ENCODE data around the gene SSBP3. TPM values are rescaled to one million over a fixed set of nuclear protein-coding genes. Genes with fewer than 3 reads are reported as not detected.

The SSBP3 gene
- total and polyA plus RNA-seq, 4 donors: 43.7 to 83.4 (median 65.8) TPM

GRCh38 chr1:54272134-54272533 lies 134.1 kb downstream of the SSBP3 start:
- DNase-seq: no peak
- Histone ChIP-seq H3K27me3 (ENCODE audit: control insufficient read depth in 1 of 2, insufficient read depth in 2 of 2, low read length in 1 of 2) (no peaks in the 10 kb centered on the region), H3K4me1 (ENCODE audit: control insufficient read depth in 1 of 2, insufficient read depth in 2 of 2, low read length in 2 of 2) (no peaks in the 10 kb centered on the region), H3K4me3 (ENCODE audit: low read length in 2 of 2) (no peak overlapping the region), H3K36me3 (ENCODE audit: control insufficient read depth in 1 of 2, insufficient read depth in 2 of 2, low read length in 1 of 2) (no peaks in the 10 kb centered on the region), H3K9me3 (ENCODE audit: control insufficient read depth, low read length) (no peaks in the 10 kb centered on the region), H3K27ac (ENCODE audit: low read depth in 1 of 2, low read length in 2 of 2) (peak overlapping the region in 1 of 2 donors; percentile 95)
- intact Hi-C loops (cut with DNase I): loop anchor here (2.0 kb wide), 2 partner anchors 67 to 217 kb away; no protein-coding TSS in a partner anchor
- ATAC-seq (ENCODE audit: low FRiP score): no peak
- WGBS, 2 donors: 90 to 93% methylated on average over 2 of the region's 2 CpGs

GRCh38 chr1:54271341-54271740 lies 134.9 kb downstream of the SSBP3 start:
- 71 to 73% methylated on average over 10 of the region's 10 CpGs for WGBS, 2 donors
- Histone ChIP-seq H3K27me3 (ENCODE audit: control insufficient read depth in 1 of 2, insufficient read depth in 2 of 2, low read length in 1 of 2) (no peaks in the 10 kb centered on the region), H3K36me3 (ENCODE audit: control insufficient read depth in 1 of 2, insufficient read depth in 2 of 2, low read length in 1 of 2) (no peaks in the 10 kb centered on the region), H3K4me3 (ENCODE audit: low read length in 2 of 2) (no peak overlapping the region), H3K27ac (ENCODE audit: low read depth in 1 of 2, low read length in 2 of 2) (no peak overlapping the region), H3K4me1 (ENCODE audit: control insufficient read depth in 1 of 2, insufficient read depth in 2 of 2, low read length in 2 of 2) (no peaks in the 10 kb centered on the region), H3K9me3 (ENCODE audit: control insufficient read depth, low read length) (no peaks in the 10 kb centered on the region)
- ATAC-seq (ENCODE audit: low FRiP score): no peak
- intact Hi-C loops (cut with DNase I): loop anchor here in 1 of 2 donors (2.0 kb wide), 1 partner anchor 133 kb away; no protein-coding TSS in a partner anchor
- no peak for DNase-seq

- Histone ChIP-seq H3K27ac (ENCODE audit: low read depth in 1 of 2, low read length in 2 of 2) (no peak overlapping the region), H3K36me3 (ENCODE audit: control insufficient read depth in 1 of 2, insufficient read depth in 2 of 2, low read length in 1 of 2) (no peaks in the 10 kb centered on the region), H3K4me1 (ENCODE audit: control insufficient read depth in 1 of 2, insufficient read depth in 2 of 2, low read length in 2 of 2) (no peaks in the 10 kb centered on the region), H3K9me3 (ENCODE audit: control insufficient read depth, low read length) (no peaks in the 10 kb centered on the region), H3K4me3 (ENCODE audit: low read length in 2 of 2) (no peak overlapping the region), H3K27me3 (ENCODE audit: control insufficient read depth in 1 of 2, insufficient read depth in 2 of 2, low read length in 1 of 2) (no peaks in the 10 kb centered on the region)
- ATAC-seq (ENCODE audit: low FRiP score): no peak
- no peak for DNase-seq
- WGBS, 2 donors: 94 to 95% methylated on average over 7 of the region's 7 CpGs
- intact Hi-C loops (cut with DNase I): loop anchor here in 1 of 2 donors (2.0 kb wide), 1 partner anchor 134 kb away; no protein-coding TSS in a partner anchor
These were observed 135.7 kb downstream of the SSBP3 start for GRCh38 chr1:54270543-54270942.

- Histone ChIP-seq H3K4me3 (ENCODE audit: low read length in 2 of 2) (no peak overlapping the region), H3K36me3 (ENCODE audit: control insufficient read depth in 1 of 2, insufficient read depth in 2 of 2, low read length in 1 of 2) (no peaks in the 10 kb centered on the region), H3K9me3 (ENCODE audit: control insufficient read depth, low read length) (no peaks in the 10 kb centered on the region), H3K27me3 (ENCODE audit: control insufficient read depth in 1 of 2, insufficient read depth in 2 of 2, low read length in 1 of 2) (no peaks in the 10 kb centered on the region), H3K27ac (ENCODE audit: low read depth in 1 of 2, low read length in 2 of 2) (no peak overlapping the region), H3K4me1 (ENCODE audit: control insufficient read depth in 1 of 2, insufficient read depth in 2 of 2, low read length in 2 of 2) (no peaks in the 10 kb centered on the region)
- intact Hi-C loops (cut with DNase I): no loop called here
- DNase-seq (no peak), ATAC-seq (ENCODE audit: low FRiP score) (no peak)
- 77 to 80% methylated on average over 9 of the region's 9 CpGs for WGBS, 2 donors
These were observed 137.4 kb downstream of the SSBP3 start for GRCh38 chr1:54268762-54269297.

- Histone ChIP-seq H3K4me3 (ENCODE audit: low read length in 2 of 2) (no peak overlapping the region), H3K9me3 (ENCODE audit: control insufficient read depth, low read length) (no peaks in the 10 kb centered on the region), H3K4me1 (ENCODE audit: control insufficient read depth in 1 of 2, insufficient read depth in 2 of 2, low read length in 2 of 2) (no peaks in the 10 kb centered on the region), H3K36me3 (ENCODE audit: control insufficient read depth in 1 of 2, insufficient read depth in 2 of 2, low read length in 1 of 2) (no peaks in the 10 kb centered on the region), H3K27ac (ENCODE audit: low read depth in 1 of 2, low read length in 2 of 2) (no peak overlapping the region), H3K27me3 (ENCODE audit: control insufficient read depth in 1 of 2, insufficient read depth in 2 of 2, low read length in 1 of 2) (no peaks in the 10 kb centered on the region)
- WGBS, 2 donors: 91 to 93% methylated on average over 17 of the region's 17 CpGs
- DNase-seq (no peak), ATAC-seq (ENCODE audit: low FRiP score) (no peak)
- intact Hi-C loops (cut with DNase I): no loop called here
These were observed 138.1 kb downstream of the SSBP3 start for GRCh38 chr1:54267815-54268761.

- Histone ChIP-seq H3K4me1 (ENCODE audit: control insufficient read depth in 1 of 2, insufficient read depth in 2 of 2, low read length in 2 of 2) (no peaks in the 10 kb centered on the region), H3K9me3 (ENCODE audit: control insufficient read depth, low read length) (no peaks in the 10 kb centered on the region), H3K27ac (ENCODE audit: low read depth in 1 of 2, low read length in 2 of 2) (no peak overlapping the region), H3K4me3 (ENCODE audit: low read length in 2 of 2) (no peak overlapping the region), H3K36me3 (ENCODE audit: control insufficient read depth in 1 of 2, insufficient read depth in 2 of 2, low read length in 1 of 2) (no peaks in the 10 kb centered on the region), H3K27me3 (ENCODE audit: control insufficient read depth in 1 of 2, insufficient read depth in 2 of 2, low read length in 1 of 2) (no peaks in the 10 kb centered on the region)
- intact Hi-C loops (cut with DNase I): no loop called here
- DNase-seq (no peak), ATAC-seq (ENCODE audit: low FRiP score) (no peak)
- 33 to 49% methylated on average over 5 of the region's 5 CpGs for WGBS, 2 donors
These were observed 139.3 kb downstream of the SSBP3 start for GRCh38 chr1:54266908-54267307.

GRCh38 chr1:54266195-54266594 lies 140.0 kb downstream of the SSBP3 start:
- Histone ChIP-seq H3K27me3 (ENCODE audit: control insufficient read depth in 1 of 2, insufficient read depth in 2 of 2, low read length in 1 of 2) (no peaks in the 10 kb centered on the region), H3K4me3 (ENCODE audit: low read length in 2 of 2) (no peak overlapping the region), H3K9me3 (ENCODE audit: control insufficient read depth, low read length) (no peaks in the 10 kb centered on the region), H3K27ac (ENCODE audit: low read depth in 1 of 2, low read length in 2 of 2) (no peak overlapping the region), H3K4me1 (ENCODE audit: control insufficient read depth in 1 of 2, insufficient read depth in 2 of 2, low read length in 2 of 2) (no peaks in the 10 kb centered on the region), H3K36me3 (ENCODE audit: control insufficient read depth in 1 of 2, insufficient read depth in 2 of 2, low read length in 1 of 2) (no peaks in the 10 kb centered on the region)
- DNase-seq (no peak), ATAC-seq (ENCODE audit: low FRiP score) (no peak)
- 97 to 98% methylated on average over 2 of the region's 2 CpGs for WGBS, 2 donors
- intact Hi-C loops (cut with DNase I): no loop called here

GRCh38 chr1:54265659-54266058 lies 140.5 kb downstream of the SSBP3 start:
- WGBS, 2 donors: 92 to 94% methylated on average over 6 of the region's 6 CpGs
- intact Hi-C loops (cut with DNase I): no loop called here
- ATAC-seq (ENCODE audit: low FRiP score) (no peak), DNase-seq (no peak)
- no peak overlapping the region for H3K4me3 ChIP-seq (ENCODE audit: low read length in 2 of 2)
- H3K4me1 ChIP-seq (ENCODE audit: control insufficient read depth in 1 of 2, insufficient read depth in 2 of 2, low read length in 2 of 2): no peaks in the 10 kb centered on the region
- no peak overlapping the region for H3K27ac ChIP-seq (ENCODE audit: low read depth in 1 of 2, low read length in 2 of 2)
- no peaks in the 10 kb centered on the region for H3K36me3 ChIP-seq (ENCODE audit: control insufficient read depth in 1 of 2, insufficient read depth in 2 of 2, low read length in 1 of 2)
- H3K27me3 ChIP-seq (ENCODE audit: control insufficient read depth in 1 of 2, insufficient read depth in 2 of 2, low read length in 1 of 2): no peaks in the 10 kb centered on the region
- H3K9me3 ChIP-seq (ENCODE audit: control insufficient read depth, low read length): no peaks in the 10 kb centered on the region

GRCh38 chr1:54265126-54265525 lies 141.1 kb downstream of the SSBP3 start:
- no peak overlapping the region for H3K27ac ChIP-seq (ENCODE audit: low read depth in 1 of 2, low read length in 2 of 2)
- no peaks in the 10 kb centered on the region for H3K9me3 ChIP-seq (ENCODE audit: control insufficient read depth, low read length)
- H3K4me3 ChIP-seq (ENCODE audit: low read length in 2 of 2): no peak overlapping the region
- 86 to 88% methylated on average over 8 of the region's 8 CpGs for WGBS, 2 donors
- no peaks in the 10 kb centered on the region for H3K27me3 ChIP-seq (ENCODE audit: control insufficient read depth in 1 of 2, insufficient read depth in 2 of 2, low read length in 1 of 2)
- H3K4me1 ChIP-seq (ENCODE audit: control insufficient read depth in 1 of 2, insufficient read depth in 2 of 2, low read length in 2 of 2): no peaks in the 10 kb centered on the region
- intact Hi-C loops (cut with DNase I): no loop called here
- DNase-seq (no peak), ATAC-seq (ENCODE audit: low FRiP score) (no peak)
- H3K36me3 ChIP-seq (ENCODE audit: control insufficient read depth in 1 of 2, insufficient read depth in 2 of 2, low read length in 1 of 2): no peaks in the 10 kb centered on the region

Data from aorta (tissue), 5 donors.